Measurements from ENCODE around the gene KLRG1. TPM values are rescaled to one million over a fixed set of nuclear protein-coding genes. Genes with fewer than 3 reads are reported as not detected.

The KLRG1 gene
- total and polyA plus RNA-seq, 2 of the 4 experiments (the other 2 are of a cell fraction) = 0.36 to 0.54 TPM

- H4K91ac ChIP-seq (ENCODE audit: insufficient read depth, low read depth, low read length) = no peak overlapping the region
- no peak overlapping the region for H3K4ac ChIP-seq (ENCODE audit: low read depth, low read length)
- no peaks in the 10 kb centered on the region for H3K27me3 ChIP-seq (ENCODE audit: control insufficient read depth, insufficient read depth, low read length)
- H3K18ac ChIP-seq (ENCODE audit: low read depth, low read length) = no peak overlapping the region
- POLR2A ChIA-PET (ENCODE audit: unreplicated experiment) = no interaction called here
- no peak for ATAC-seq (ENCODE audit: low read depth)
- CTCF ChIA-PET = no interaction called here
- no TSS peak for BruUV-seq (replicated peaks)
- no peak overlapping the region for H4K8ac ChIP-seq (ENCODE audit: low read depth in 2 of 2, low read length in 2 of 2)
- H4K20me1 ChIP-seq (ENCODE audit: insufficient read depth, low read length) = no peaks in the 10 kb centered on the region
- dilution Hi-C loops (cut with HindIII; ENCODE audit: low sequenced_read_pairs, unreplicated experiment) = no loop called here
- no peaks in the 10 kb centered on the region for H3K9me1 ChIP-seq (ENCODE audit: insufficient read depth, low read length)
- no peak for DNase-seq
- no peaks in the 10 kb centered on the region for H3K79me1 ChIP-seq (ENCODE audit: low read depth in 1 of 2, low read length in 2 of 2)
- H2AFZ ChIP-seq (replicated peaks; ENCODE audit: low read length, poor library complexity) = no peak overlapping the region
- no peaks in the 10 kb centered on the region for H3K9me3 ChIP-seq (ENCODE audit: control insufficient read depth, insufficient read depth, low read length)
- H4K5ac ChIP-seq (ENCODE audit: low read depth, low read length) = no peak overlapping the region
- H2BK5ac ChIP-seq (ENCODE audit: low read depth, low read length, poor library complexity, severe bottlenecking) = no peak overlapping the region
- H3K23ac ChIP-seq (ENCODE audit: low read depth, low read length) = no peak overlapping the region
- 79% methylated on average over 5 of the region's 7 CpGs; no CpG with 5 or more reads in 1 of the 2 experiments for WGBS, 2 experiments (ENCODE audit: extremely low coverage in 2 of 2, insufficient read length in 1 of 2)
- no peak overlapping the region for H3K4me3 ChIP-seq (ENCODE audit: insufficient read depth, low read depth, low read length)
- H3K4me2 ChIP-seq (ENCODE audit: low read depth, low read length) = no peak overlapping the region
- H3K14ac ChIP-seq (replicated peaks; ENCODE audit: low read depth, low read length) = no peak overlapping the region
- TF ChIP-seq POLR2A (IDR thresholded peaks at IDR 0.05; ENCODE audit: low read depth, low read length) (no peak), CHD1 (IDR thresholded peaks at IDR 0.05; ENCODE audit: low read depth, low read length) (no peak), RFX5 (IDR thresholded peaks at IDR 0.05; ENCODE audit: low read depth, low read length) (no peak), ELK1 (IDR thresholded peaks at IDR 0.05; ENCODE audit: borderline replicate concordance, low read depth, low read length) (no peak), MAFK (IDR thresholded peaks at IDR 0.05; ENCODE audit: low read depth, low read length) (no peak), RAD21 (IDR thresholded peaks at IDR 0.05; ENCODE audit: low read length) (no peak), NFE2L2 (IDR thresholded peaks at IDR 0.05; ENCODE audit: low read depth, low read length) (no peak), MXI1 (IDR thresholded peaks at IDR 0.05; ENCODE audit: borderline replicate concordance, low read depth, low read length) (no peak), BHLHE40 (IDR thresholded peaks at IDR 0.05; ENCODE audit: low read depth, low read length) (no peak), MAZ (IDR thresholded peaks at IDR 0.05; ENCODE audit: borderline replicate concordance, low read depth, low read length) (no peak), CTCF (conservative IDR thresholded peaks at IDR 0.05; ENCODE audit: low read depth, low read length) (no peak), CEBPB (IDR thresholded peaks at IDR 0.05; ENCODE audit: low read depth, low read length) (no peak), SMC3 (IDR thresholded peaks at IDR 0.05; ENCODE audit: low read depth, low read length) (no peak), USF2 (IDR thresholded peaks at IDR 0.05; ENCODE audit: low read depth, low read length) (no peak), RCOR1 (IDR thresholded peaks at IDR 0.05; ENCODE audit: insufficient replicate concordance, low read length) (no peak), FOS (IDR thresholded peaks at IDR 0.05; ENCODE audit: low read depth, low read length) (no peak)
- no peak overlapping the region for H3K27ac ChIP-seq (ENCODE audit: insufficient read depth, low read length)
- no peak overlapping the region for H3K56ac ChIP-seq (ENCODE audit: extremely low read depth, insufficient read depth, low read length)
- in situ Hi-C loops (cut with MboI; ENCODE audit: low sequenced_read_pairs) = no loop called here
- no peak overlapping the region for H2BK120ac ChIP-seq (ENCODE audit: low read depth, low read length)
- no peak overlapping the region for H2AK9ac ChIP-seq (replicated peaks; ENCODE audit: low read depth, low read length, poor library complexity)
- H3K4me1 ChIP-seq (ENCODE audit: control insufficient read depth, insufficient read depth, low read length) = no peaks in the 10 kb centered on the region
- H2BK15ac ChIP-seq (ENCODE audit: low read depth, low read length) = no peak overlapping the region
- H3K9ac ChIP-seq (ENCODE audit: low read depth, low read length) = no peak overlapping the region
- H2AK5ac ChIP-seq (ENCODE audit: low read depth, low read length) = no peak overlapping the region
- intact Hi-C loops (cut with micrococcal nuclease) = no loop called here
- H3K36me3 ChIP-seq (ENCODE audit: control insufficient read depth, insufficient read depth, low read length) = no peaks in the 10 kb centered on the region
- no peak overlapping the region for H2BK20ac ChIP-seq (ENCODE audit: low read depth, low read length)
These were observed 32.6 kb upstream of the KLRG1 start for GRCh38 chr12:8956772-8957171.

Data from IMR-90 (cell line).